Activated naive CD4-positive, alpha-beta T cell (primary cell): Measurements from ENCODE around the gene ZBTB16.

Experiments used
- DNase-seq, 4 experiments: peaks; one replicate each; lab custom pipeline; 2025; lab: John Stamatoyannopoulos, UW

The ZBTB16 gene

DNA sequence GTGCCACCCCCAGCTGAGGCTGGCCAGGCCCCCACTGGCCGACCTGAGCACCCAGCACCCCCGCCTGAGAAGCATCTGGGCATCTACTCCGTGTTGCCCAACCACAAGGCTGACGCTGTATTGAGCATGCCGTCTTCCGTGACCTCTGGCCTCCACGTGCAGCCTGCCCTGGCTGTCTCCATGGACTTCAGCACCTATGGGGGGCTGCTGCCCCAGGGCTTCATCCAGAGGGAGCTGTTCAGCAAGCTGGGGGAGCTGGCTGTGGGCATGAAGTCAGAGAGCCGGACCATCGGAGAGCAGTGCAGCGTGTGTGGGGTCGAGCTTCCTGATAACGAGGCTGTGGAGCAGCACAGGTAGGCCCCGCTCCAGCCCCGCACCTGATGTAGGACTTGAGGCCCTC lies 4.7 kb downstream of the ZBTB16 start:
- DNase-seq = no peak

DNA sequence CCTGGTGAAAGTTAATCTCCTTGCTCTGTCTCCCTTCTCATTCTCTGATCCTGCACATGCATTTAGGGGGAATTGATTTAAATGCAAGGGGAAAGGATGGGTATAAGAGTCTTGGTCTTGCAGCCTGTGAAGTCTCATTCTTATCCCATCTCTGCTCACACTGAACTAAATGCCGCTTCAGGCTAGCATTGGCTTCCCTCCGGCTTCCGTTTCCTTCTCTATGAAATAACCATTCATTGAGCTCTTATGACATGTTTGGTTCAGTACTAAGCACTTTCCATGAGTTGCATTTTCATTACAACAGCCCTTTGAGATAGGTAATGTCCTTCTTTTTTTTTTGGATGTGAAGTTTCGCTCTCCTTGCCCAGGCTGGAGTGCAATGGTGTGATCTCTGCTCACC lies 5.6 kb downstream of the ZBTB16 start:
- DNase-seq = no peak

DNA sequence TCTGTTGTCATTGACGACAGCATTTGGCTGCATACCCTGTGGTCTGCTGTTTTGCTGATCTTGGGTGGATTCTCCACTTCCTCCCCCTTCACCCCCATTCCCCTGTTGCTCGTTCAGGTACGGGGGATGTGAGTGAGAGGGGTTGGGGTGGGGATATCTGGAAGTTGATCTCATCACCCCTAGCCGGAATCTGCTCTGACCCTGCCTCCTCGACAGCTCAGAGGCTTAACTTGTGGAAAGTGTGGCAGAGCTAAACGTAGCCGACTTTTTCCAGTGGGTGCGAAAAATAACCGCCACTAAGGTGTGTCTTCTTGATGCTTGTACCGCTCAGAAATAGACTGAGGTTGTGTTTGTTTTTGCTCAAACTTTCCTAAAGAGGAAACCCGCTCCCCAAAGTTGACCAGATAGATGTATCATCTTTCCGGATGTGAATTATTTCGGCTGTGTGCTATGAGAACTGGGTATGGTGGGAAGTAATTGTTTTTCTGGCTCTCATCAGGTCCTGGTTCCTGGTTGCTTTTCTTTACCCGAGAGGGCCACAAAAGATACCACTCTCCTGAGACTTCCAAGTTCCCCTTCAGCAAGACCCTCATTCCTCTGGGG lies 6.6 kb downstream of the ZBTB16 start:
- DNase-seq = no peak

- no peak for DNase-seq
Observed at GRCh38 chr11:114068327-114068726, 8.8 kb downstream of the ZBTB16 start.

GRCh38 chr11:114070464-114071139 lies 11.1 kb downstream of the ZBTB16 start:
- no peak for DNase-seq

DNA sequence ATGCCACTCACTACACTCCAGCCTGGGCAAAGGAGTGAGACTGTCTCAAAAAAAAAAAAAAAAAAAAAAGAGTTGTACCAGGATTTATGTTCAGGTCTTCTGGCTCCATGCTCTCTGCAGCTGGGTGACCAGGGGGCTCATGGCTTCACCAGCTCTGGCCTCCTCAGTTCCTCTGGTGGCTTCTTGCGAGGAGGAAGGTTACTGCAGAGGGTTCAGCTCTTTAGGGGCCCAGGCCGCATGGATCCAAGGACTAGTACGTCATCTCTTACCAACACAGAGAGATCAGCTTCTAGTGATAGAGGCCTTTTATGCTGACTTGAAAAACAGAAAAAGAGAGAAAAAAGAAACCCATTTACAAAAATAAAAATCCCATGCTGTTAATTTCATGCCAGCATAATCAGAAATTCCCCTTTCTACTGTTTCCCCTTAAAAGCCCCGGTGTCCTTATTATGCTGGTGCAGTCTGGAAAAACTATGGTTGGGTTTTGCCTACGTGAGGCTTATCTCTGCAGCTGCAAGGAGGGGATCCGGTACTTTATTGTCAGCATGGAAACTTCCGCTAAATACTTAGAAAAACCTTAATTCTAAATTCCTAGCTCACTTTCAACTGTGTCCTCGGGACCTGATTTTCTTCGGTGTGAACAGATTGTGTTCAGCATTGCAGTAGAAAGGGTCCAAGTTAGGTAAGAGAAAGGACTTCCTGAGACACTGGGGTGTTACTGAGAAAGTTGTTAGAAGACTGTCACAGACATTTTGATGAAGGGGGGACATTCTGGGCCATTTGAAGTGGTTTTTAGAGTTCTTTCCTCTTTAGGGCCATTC lies 13.7 kb downstream of the ZBTB16 start:
- DNase-seq = no peak

DNA sequence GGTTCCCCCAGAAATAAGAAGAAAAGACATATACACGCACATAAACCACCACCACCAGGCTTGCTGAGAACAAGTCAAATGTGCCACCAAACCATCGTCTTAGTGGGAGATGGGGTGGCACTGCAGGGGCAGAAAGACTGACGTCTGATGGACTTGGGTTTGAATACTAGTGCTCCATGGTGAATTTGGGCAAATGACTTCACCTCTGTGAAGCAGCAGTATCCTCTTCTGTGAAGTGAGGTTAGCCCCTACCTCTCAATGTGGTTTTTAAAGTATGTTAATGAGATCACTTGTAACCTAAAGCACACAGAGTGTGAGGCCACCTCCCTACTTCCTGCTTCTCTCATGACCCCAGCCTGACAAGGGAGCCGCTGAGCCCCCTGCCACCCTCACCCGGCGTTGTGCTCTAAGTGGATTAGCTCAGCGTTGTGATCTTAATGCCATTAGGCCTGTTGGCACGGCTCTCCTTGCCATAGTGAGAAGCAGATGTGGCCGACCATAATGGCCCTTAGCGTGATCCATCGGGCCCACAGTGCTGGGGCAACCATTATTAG lies 14.4 kb downstream of the ZBTB16 start:
- DNase-seq = no peak

DNA sequence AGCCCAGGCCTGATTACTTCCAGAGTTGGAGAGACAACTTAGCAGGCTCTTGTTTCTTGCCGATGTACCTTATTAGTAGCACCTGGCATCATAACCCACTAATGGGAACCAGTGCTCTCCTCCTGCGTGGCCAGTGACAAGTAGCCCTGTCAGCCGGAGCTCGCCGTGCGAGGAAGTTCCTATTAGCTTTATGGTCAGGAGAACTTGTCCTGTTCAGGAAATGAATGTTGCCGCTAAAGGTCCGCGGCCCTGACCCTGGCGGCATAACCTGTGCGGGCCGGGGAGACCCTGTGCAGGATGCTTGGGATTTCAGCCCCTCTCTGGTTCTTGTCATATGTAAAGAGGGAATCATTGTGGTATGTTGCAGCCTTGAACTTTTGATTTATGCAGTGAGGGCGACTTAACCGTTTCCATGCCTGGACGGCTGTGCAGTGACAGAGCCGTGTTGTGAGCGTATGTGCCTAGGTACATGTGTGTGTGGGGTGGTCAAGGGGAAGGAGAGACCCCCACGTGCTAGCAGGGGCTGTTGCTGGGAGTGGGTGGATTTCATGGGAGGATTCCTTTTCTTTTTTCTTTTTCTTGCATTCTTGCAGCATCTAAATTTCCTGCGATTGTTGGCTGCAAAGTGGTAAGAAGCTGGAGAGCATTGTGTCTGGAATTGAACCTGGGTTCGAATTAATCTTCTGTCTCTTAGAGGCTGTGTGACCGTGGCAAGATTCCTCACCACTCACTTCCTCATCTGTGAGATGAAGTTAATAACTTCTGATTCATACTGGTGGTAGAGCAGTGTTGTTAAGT lies 15.2 kb downstream of the ZBTB16 start:
- no peak for DNase-seq

- no peak for DNase-seq
Observed at GRCh38 chr11:114075344-114075610, 15.8 kb downstream of the ZBTB16 start.

DNA sequence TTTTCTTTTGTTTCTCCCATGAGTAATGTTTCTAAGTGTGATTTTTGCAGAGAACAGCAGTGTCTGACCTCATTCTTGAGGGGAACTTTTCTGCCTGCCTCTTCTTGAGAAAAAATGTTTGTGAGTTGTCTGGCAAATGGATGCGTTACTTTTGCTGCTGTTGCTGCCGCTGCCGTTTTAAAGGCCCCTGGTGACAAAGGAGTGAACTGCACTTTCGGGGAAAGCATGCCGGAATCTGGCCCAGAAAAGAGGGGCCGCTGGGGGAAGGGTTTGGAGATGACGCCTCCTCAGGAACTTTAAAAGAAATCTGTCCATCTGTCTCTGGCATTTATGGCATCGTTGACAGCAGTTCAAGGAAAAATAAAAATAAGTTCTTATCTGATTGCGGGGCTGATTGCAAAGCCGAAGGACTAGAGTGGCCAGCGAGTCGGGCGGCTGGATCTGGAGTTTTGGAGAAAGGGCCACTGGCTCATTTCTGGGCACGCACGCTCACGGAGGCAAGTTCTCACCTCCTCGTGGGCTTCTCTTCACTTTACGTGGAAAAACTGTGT lies 16.5 kb downstream of the ZBTB16 start:
- peak in 1 of 4 experiments; percentile 26 for DNase-seq

GRCh38 chr11:114076921-114077331 lies 17.4 kb downstream of the ZBTB16 start:
- no peak for DNase-seq

- no peak for DNase-seq
Observed at GRCh38 chr11:114077482-114078305, 18.2 kb downstream of the ZBTB16 start.

DNA sequence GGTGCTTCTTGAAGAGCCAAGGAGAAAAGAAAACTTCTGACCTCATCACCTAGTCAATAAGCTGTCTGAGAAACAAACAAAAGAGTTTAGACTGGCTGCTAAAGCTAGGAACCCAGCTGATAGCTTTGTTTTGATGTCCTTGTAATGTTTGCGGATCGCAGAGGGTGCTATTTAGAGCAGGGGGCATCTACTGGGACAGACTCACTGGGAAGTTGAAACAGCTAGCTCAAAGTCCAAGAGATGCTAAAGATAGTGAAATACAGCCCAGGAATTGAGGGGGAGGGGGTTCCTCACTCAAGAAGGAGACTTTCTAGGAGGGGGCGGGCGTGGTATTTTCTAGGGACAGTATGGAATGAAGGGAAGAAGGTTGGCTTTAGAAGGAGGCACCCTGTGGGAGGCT lies 18.9 kb downstream of the ZBTB16 start:
- no peak for DNase-seq

GRCh38 chr11:114079511-114080065 lies 20.1 kb downstream of the ZBTB16 start:
- no peak for DNase-seq

DNA sequence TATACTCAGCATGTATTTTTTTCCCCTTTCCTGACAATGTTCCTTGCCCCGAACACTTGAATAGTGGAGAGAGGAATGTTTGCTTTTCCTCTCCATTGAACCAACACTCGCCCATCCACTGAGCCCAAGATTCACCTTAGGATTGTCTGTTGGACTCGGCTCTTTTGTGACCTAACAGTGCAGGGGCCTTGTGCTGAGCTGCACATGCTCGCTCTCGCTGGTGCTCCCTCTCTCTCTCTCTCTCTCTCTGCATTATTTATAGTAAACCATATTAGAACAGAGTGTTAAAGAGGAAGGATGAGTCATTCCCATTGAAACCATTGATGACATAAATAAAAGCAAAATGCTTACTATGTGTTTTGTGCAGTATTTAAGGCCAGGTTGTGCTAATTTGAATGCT lies 20.7 kb downstream of the ZBTB16 start:
- DNase-seq = no peak

DNA sequence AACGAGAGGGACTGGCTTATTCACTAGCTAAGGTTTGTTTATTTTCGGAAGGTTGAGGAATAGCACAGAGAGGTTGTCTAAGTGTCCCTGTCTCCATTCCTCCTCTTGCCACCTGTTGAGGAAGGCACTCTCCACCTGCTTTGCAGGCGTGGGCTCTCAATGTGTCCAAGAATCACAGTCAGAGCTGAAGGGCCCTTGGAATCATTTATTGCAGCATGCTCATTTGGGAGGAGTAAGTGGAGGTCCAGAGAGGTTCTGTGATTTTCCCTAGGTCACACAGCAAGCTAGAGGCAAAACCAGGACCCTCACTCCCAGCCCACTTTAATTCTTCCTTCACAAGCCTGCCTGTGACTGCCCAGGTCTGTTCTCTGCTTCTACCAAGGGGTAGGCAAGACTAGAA lies 21.3 kb downstream of the ZBTB16 start:
- no peak for DNase-seq

DNA sequence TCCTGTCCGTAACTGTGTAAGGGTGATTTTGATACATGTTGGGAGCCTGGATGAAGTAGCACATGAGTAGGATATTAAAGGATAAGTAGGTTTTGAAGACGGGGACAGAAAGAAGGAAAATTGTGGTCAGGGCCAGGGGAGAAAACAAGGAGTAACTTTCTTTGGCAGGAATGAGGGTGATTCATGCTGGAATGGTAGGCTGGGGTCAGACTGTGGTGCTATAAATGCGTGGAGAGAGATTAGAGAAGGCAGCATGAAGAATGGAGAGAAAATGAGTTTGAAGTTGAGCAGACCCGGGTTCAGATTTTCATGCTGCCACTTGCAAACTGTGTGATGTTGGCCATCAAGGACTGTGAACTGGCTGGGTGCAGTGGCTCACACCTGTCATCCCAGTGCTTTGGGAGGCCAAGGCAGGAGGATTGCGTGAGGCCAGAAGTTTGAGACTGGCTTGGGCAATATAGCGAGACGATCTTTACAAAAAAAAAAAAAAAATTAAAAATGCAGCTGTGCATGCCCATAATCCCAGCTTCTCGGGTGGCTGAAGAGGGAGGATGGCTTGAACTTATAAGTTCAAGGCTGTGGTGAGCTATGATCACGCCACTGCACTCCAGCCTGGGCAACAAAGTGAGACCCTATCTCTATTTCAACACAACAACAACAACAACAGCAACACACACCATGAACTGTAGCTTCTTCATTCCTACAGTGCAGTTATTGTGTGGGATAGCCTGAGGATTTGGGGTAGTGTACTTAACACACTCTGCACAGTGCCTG lies 22.3 kb downstream of the ZBTB16 start:
- DNase-seq = no peak

GRCh38 chr11:114082415-114082748 lies 22.9 kb downstream of the ZBTB16 start:
- DNase-seq = no peak

GRCh38 chr11:114082767-114083181 lies 23.3 kb downstream of the ZBTB16 start:
- DNase-seq = no peak
